NOMO-1 treated with dmso at 0.1 percent for 144 hours (cell line): ENCODE results near the gene SLC49A4.
"Not testable (repeated sequence)": the region's sequence is repeated elsewhere in the genome, so short reads cannot be mapped to it uniquely, and the experiment has no call there.

Source experiments
- DNase-seq: peaks from one replicate; lab custom pipeline; 2025; ENCODE audit not compliant: unreplicated experiment; lab: John Stamatoyannopoulos, UW

SLC49A4 gene

GRCh38 chr3:122794779-122795673 lies at the start of gene SLC49A4:
TSS of gene SLC49A4 (plus strand) at chr3:122795069. CDS start at chr3:122795193, 124 bp downstream.
- no peak for DNase-seq

- no peak for DNase-seq
These were observed 49.4 kb upstream of the SLC49A4 start for GRCh38 chr3:122745369-122746021.

- not testable (repeated sequence) for DNase-seq
These were observed 47.6 kb upstream of the SLC49A4 start for GRCh38 chr3:122747295-122747694.

- DNase-seq = no peak
These were observed 46.5 kb upstream of the SLC49A4 start for GRCh38 chr3:122748347-122748746.

GRCh38 chr3:122754929-122755328 lies 39.9 kb upstream of the SLC49A4 start:
- no peak for DNase-seq

- no peak for DNase-seq
These were observed 39.4 kb upstream of the SLC49A4 start for GRCh38 chr3:122755491-122755890.

GRCh38 chr3:122758877-122759560 lies 35.9 kb upstream of the SLC49A4 start:
- DNase-seq = no peak

GRCh38 chr3:122760453-122761271 lies 34.2 kb upstream of the SLC49A4 start:
- no peak for DNase-seq

- DNase-seq = no peak
These were observed 28.4 kb upstream of the SLC49A4 start for GRCh38 chr3:122766430-122766829.

- no peak for DNase-seq
These were observed 27.1 kb upstream of the SLC49A4 start for GRCh38 chr3:122767540-122768372.

GRCh38 chr3:122770521-122771202 lies 24.2 kb upstream of the SLC49A4 start:
- DNase-seq = no peak

GRCh38 chr3:122772827-122773226 lies 22.0 kb upstream of the SLC49A4 start:
- no peak for DNase-seq

GRCh38 chr3:122773944-122774509 lies 20.8 kb upstream of the SLC49A4 start:
- DNase-seq = no peak

GRCh38 chr3:122774564-122774963 lies 20.3 kb upstream of the SLC49A4 start:
- DNase-seq = no peak

- no peak for DNase-seq
These were observed 18.0 kb upstream of the SLC49A4 start for GRCh38 chr3:122776675-122777468.

- no peak for DNase-seq
These were observed 17.3 kb upstream of the SLC49A4 start for GRCh38 chr3:122777563-122777962.

GRCh38 chr3:122782804-122783203 lies 12.1 kb upstream of the SLC49A4 start:
- DNase-seq = no peak

GRCh38 chr3:122784436-122784835 lies 10.4 kb upstream of the SLC49A4 start:
- DNase-seq = no peak
